ENCODE measurements around the gene LRRC40. TPM values are rescaled to one million over a fixed set of nuclear protein-coding genes. Genes with fewer than 3 reads are reported as not detected.
"Not testable (repeated sequence)": the region's sequence is repeated elsewhere in the genome, so short reads cannot be mapped to it uniquely, and the experiment has no call there.

Gene LRRC40
- polyA plus RNA-seq, 1 donor (not counting 4 experiments of a cell fraction or from before 2014, with no cell fraction given), result 28.5 TPM

- H3K27me3 ChIP-seq (ENCODE audit: control insufficient read depth, extremely low read depth, insufficient read depth, low read length), result no peaks in the 10 kb centered on the region
- no peak for FAIRE-seq
- no peak overlapping the region for H3K4me2 ChIP-seq (ENCODE audit: control insufficient read depth, extremely low read depth, insufficient read depth, low read depth, low read length)
- H2AFZ ChIP-seq (ENCODE audit: control insufficient read depth, low read length), result no peak overlapping the region
- DNase-seq (ENCODE audit: low read depth, low spot score), result no peak
- no peaks in the 10 kb centered on the region for H3K9me1 ChIP-seq (ENCODE audit: control insufficient read depth, extremely low read depth, insufficient read depth, low read length)
- H3K9ac ChIP-seq (ENCODE audit: control insufficient read depth, extremely low read depth, insufficient read depth, low read length), result no peak overlapping the region
- TF ChIP-seq CTCF (optimal IDR thresholded peaks at IDR 0.05 in 1 of 3, IDR thresholded peaks at IDR 0.05 in 1 of 3, conservative IDR thresholded peaks at IDR 0.05 in 1 of 3; ENCODE audit: extremely low read depth in 1 of 3, insufficient read depth in 2 of 3, low read length in 3 of 3) (no peak), EZH2 (IDR thresholded peaks at IDR 0.05; ENCODE audit: low read length) (no peak)
- dilution Hi-C loops (cut with MboI; ENCODE audit: extremely low pct_ligation_motif_present, low sequenced_read_pairs), result no loop called here
- H3K36me3 ChIP-seq (ENCODE audit: control insufficient read depth in 2 of 2, extremely low read depth in 1 of 2, insufficient read depth in 2 of 2, low read length in 2 of 2), result no peaks in the 10 kb centered on the region
- H3K27ac ChIP-seq (ENCODE audit: control insufficient read depth, insufficient read depth, low read length), result no peak overlapping the region
- H3K4me3 ChIP-seq (ENCODE audit: control insufficient read depth in 2 of 3, extremely low read depth in 1 of 3, insufficient read depth in 2 of 3, low read depth in 1 of 3, low read length in 3 of 3), result no peak overlapping the region
- no peaks in the 10 kb centered on the region for H3K4me1 ChIP-seq (ENCODE audit: control insufficient read depth, extremely low read depth, insufficient read depth, low read length)
- no peaks in the 10 kb centered on the region for H4K20me1 ChIP-seq (ENCODE audit: control insufficient read depth, extremely low read depth, insufficient read depth, low read length)
- H3K79me2 ChIP-seq (ENCODE audit: control insufficient read depth, insufficient read depth, low read length), result peaks cover 62% of the 10 kb centered on the region
- H3K9me3 ChIP-seq (ENCODE audit: control insufficient read depth, low read depth, low read length), result no peaks in the 10 kb centered on the region
These were observed 10.0 kb downstream of the LRRC40 start for GRCh38 chr1:70195342-70195741.

GRCh38 chr1:70194601-70195000, 10.8 kb downstream of the LRRC40 start:
- H3K9me1 ChIP-seq (ENCODE audit: control insufficient read depth, extremely low read depth, insufficient read depth, low read length), result no peaks in the 10 kb centered on the region
- H3K27ac ChIP-seq (ENCODE audit: control insufficient read depth, insufficient read depth, low read length), result no peak overlapping the region
- H3K27me3 ChIP-seq (ENCODE audit: control insufficient read depth, extremely low read depth, insufficient read depth, low read length), result no peaks in the 10 kb centered on the region
- no peak overlapping the region for H3K4me2 ChIP-seq (ENCODE audit: control insufficient read depth, extremely low read depth, insufficient read depth, low read depth, low read length)
- no peaks in the 10 kb centered on the region for H3K4me1 ChIP-seq (ENCODE audit: control insufficient read depth, extremely low read depth, insufficient read depth, low read length)
- H3K4me3 ChIP-seq (ENCODE audit: control insufficient read depth in 2 of 3, extremely low read depth in 1 of 3, insufficient read depth in 2 of 3, low read depth in 1 of 3, low read length in 3 of 3), result no peak overlapping the region
- no peaks in the 10 kb centered on the region for H3K9me3 ChIP-seq (ENCODE audit: control insufficient read depth, low read depth, low read length)
- FAIRE-seq (peak; percentile 34), DNase-seq (ENCODE audit: low read depth, low spot score) (no peak)
- H2AFZ ChIP-seq (ENCODE audit: control insufficient read depth, low read length), result no peak overlapping the region
- no peaks in the 10 kb centered on the region for H4K20me1 ChIP-seq (ENCODE audit: control insufficient read depth, extremely low read depth, insufficient read depth, low read length)
- no peaks in the 10 kb centered on the region for H3K36me3 ChIP-seq (ENCODE audit: control insufficient read depth in 2 of 2, extremely low read depth in 1 of 2, insufficient read depth in 2 of 2, low read length in 2 of 2)
- dilution Hi-C loops (cut with MboI; ENCODE audit: extremely low pct_ligation_motif_present, low sequenced_read_pairs), result no loop called here
- TF ChIP-seq EZH2 (IDR thresholded peaks at IDR 0.05; ENCODE audit: low read length) (no peak), CTCF (optimal IDR thresholded peaks at IDR 0.05 in 1 of 3, IDR thresholded peaks at IDR 0.05 in 1 of 3, conservative IDR thresholded peaks at IDR 0.05 in 1 of 3; ENCODE audit: extremely low read depth in 1 of 3, insufficient read depth in 2 of 3, low read length in 3 of 3) (no peak)
- no peak overlapping the region for H3K9ac ChIP-seq (ENCODE audit: control insufficient read depth, extremely low read depth, insufficient read depth, low read length)
- H3K79me2 ChIP-seq (ENCODE audit: control insufficient read depth, insufficient read depth, low read length), result peaks cover 56% of the 10 kb centered on the region

GRCh38 chr1:70192446-70192845, 12.9 kb downstream of the LRRC40 start:
- H3K9me3 ChIP-seq (ENCODE audit: control insufficient read depth, low read depth, low read length); H4K20me1 ChIP-seq (ENCODE audit: control insufficient read depth, extremely low read depth, insufficient read depth, low read length): not testable (repeated sequence)
- H3K79me2 ChIP-seq (ENCODE audit: control insufficient read depth, insufficient read depth, low read length), result peaks cover 40% of the 10 kb centered on the region

More at GRCh38 chr1:70192446-70192845, 12.9 kb downstream of the LRRC40 start:
- H3K36me3 ChIP-seq (ENCODE audit: control insufficient read depth in 2 of 2, extremely low read depth in 1 of 2, insufficient read depth in 2 of 2, low read length in 2 of 2); H3K9me1 ChIP-seq (ENCODE audit: control insufficient read depth, extremely low read depth, insufficient read depth, low read length); H2AFZ ChIP-seq (ENCODE audit: control insufficient read depth, low read length); H3K27ac ChIP-seq (ENCODE audit: control insufficient read depth, insufficient read depth, low read length); H3K4me2 ChIP-seq (ENCODE audit: control insufficient read depth, extremely low read depth, insufficient read depth, low read depth, low read length); FAIRE-seq; H3K27me3 ChIP-seq (ENCODE audit: control insufficient read depth, extremely low read depth, insufficient read depth, low read length); H3K4me3 ChIP-seq (ENCODE audit: control insufficient read depth in 2 of 3, extremely low read depth in 1 of 3, insufficient read depth in 2 of 3, low read depth in 1 of 3, low read length in 3 of 3); H3K9ac ChIP-seq (ENCODE audit: control insufficient read depth, extremely low read depth, insufficient read depth, low read length); DNase-seq (ENCODE audit: low read depth, low spot score); H3K4me1 ChIP-seq (ENCODE audit: control insufficient read depth, extremely low read depth, insufficient read depth, low read length); dilution Hi-C loops (cut with MboI; ENCODE audit: extremely low pct_ligation_motif_present, low sequenced_read_pairs): not testable (repeated sequence)
